HG02885 (cell line): ENCODE data around the gene SOX15.
"Not testable (repeated sequence)": the region's sequence is repeated elsewhere in the genome, so short reads cannot be mapped to it uniquely, and the experiment has no call there.

Experiments used
- ATAC-seq: cut with Tn5 transposase; IDR thresholded peaks from one replicate; pipeline ENCODE4 v1.9.1; 2021; ENCODE audit warnings: mild to moderate bottlenecking; ENCODE audit not compliant: unreplicated experiment, poor library complexity

The SOX15 gene

GRCh38 chr17:7589891-7590691, at the start of gene SOX15:
Gene SOX15, minus strand, starts transcription at chr17:7590094. Its CDS starts 418 bp downstream, at chr17:7589676.
- no peak for ATAC-seq

- ATAC-seq, result no peak
Observed at GRCh38 chr17:7636163-7636562, 46.3 kb upstream of the SOX15 start.

GRCh38 chr17:7634384-7634783, 44.5 kb upstream of the SOX15 start:
- ATAC-seq, result no peak

GRCh38 chr17:7633093-7633492, 43.2 kb upstream of the SOX15 start:
- ATAC-seq, result no peak

- ATAC-seq, result no peak
Observed at GRCh38 chr17:7632492-7632894, 42.6 kb upstream of the SOX15 start.

GRCh38 chr17:7631398-7632380, 41.8 kb upstream of the SOX15 start:
- ATAC-seq, result no peak

- ATAC-seq, result no peak
Observed at GRCh38 chr17:7629939-7630571, 40.2 kb upstream of the SOX15 start, which contains the start of gene SHBG. Gene SHBG, plus strand, starts transcription at chr17:7630135. Its CDS starts 38 bp downstream, at chr17:7630173.

- ATAC-seq, result peak; percentile 93
Observed at GRCh38 chr17:7627250-7628121, 37.6 kb upstream of the SOX15 start, which contains the start of gene SAT2. Gene SAT2, minus strand, starts transcription at chr17:7627821. Its CDS starts 186 bp downstream, at chr17:7627635.

GRCh38 chr17:7626956-7627249, 37.0 kb upstream of the SOX15 start:
- ATAC-seq, result no peak

- no peak for ATAC-seq
Observed at GRCh38 chr17:7626307-7626706, 36.4 kb upstream of the SOX15 start.

GRCh38 chr17:7625749-7626148, 35.9 kb upstream of the SOX15 start:
- ATAC-seq, result not testable (repeated sequence)

- no peak for ATAC-seq
Observed at GRCh38 chr17:7623661-7624060, 33.8 kb upstream of the SOX15 start.

GRCh38 chr17:7620835-7621234, 30.9 kb upstream of the SOX15 start:
- no peak for ATAC-seq

GRCh38 chr17:7618608-7619007, 28.7 kb upstream of the SOX15 start:
- ATAC-seq, result no peak

GRCh38 chr17:7615265-7615747, 25.4 kb upstream of the SOX15 start:
- no peak for ATAC-seq

- peak; percentile 89 for ATAC-seq
Observed at GRCh38 chr17:7614425-7615264, 24.8 kb upstream of the SOX15 start, which contains the start of gene FXR2. Gene FXR2, minus strand, starts transcription at chr17:7614897. Its CDS starts 365 bp downstream, at chr17:7614532.

GRCh38 chr17:7613769-7614424, 24.0 kb upstream of the SOX15 start:
- ATAC-seq, result no peak

- ATAC-seq, result no peak
Observed at GRCh38 chr17:7612294-7612640, 22.4 kb upstream of the SOX15 start.
